Fibroblast of the aortic adventitia (primary cell): ENCODE results near the gene FARS2. TPM values are rescaled to one million over a fixed set of nuclear protein-coding genes. Genes with fewer than 3 reads are reported as not detected.
A peak's percentile ranks its signal among the peaks of the same experiment; 100 is the strongest.

Experiments
- DNase-seq: peaks from one replicate; pipeline ENCODE4 v3.0.0-alpha.2; 2010; ENCODE audit warnings: low read depth
- H3K4me3 ChIP-seq: 2 replicates; pipeline ENCODE4 v1.5.1; 2011; ENCODE audit warnings: low read depth, mild to moderate bottlenecking, control low read depth, low read length, moderate library complexity
- total RNA-seq: library from RNA; depleted of rRNA; stranded (reverse); fragments of >200 nt; gene quantifications from 2 replicates; pipeline ENCODE4 v1.2.3, GENCODE V29; 2012; ENCODE audit warnings: low replicate concordance
- TF ChIP-seq, protein P1 (sequence below): IDR thresholded peaks from 2 replicates; pipeline ENCODE4 v1.5.1; 2011; ENCODE audit warnings: mild to moderate bottlenecking, low read length, control low read depth, inconsistent platforms; ENCODE audit not compliant: insufficient read depth

The FARS2 gene
- total RNA-seq = 7.6 and 25.5 TPM in 2 replicates

DNA sequence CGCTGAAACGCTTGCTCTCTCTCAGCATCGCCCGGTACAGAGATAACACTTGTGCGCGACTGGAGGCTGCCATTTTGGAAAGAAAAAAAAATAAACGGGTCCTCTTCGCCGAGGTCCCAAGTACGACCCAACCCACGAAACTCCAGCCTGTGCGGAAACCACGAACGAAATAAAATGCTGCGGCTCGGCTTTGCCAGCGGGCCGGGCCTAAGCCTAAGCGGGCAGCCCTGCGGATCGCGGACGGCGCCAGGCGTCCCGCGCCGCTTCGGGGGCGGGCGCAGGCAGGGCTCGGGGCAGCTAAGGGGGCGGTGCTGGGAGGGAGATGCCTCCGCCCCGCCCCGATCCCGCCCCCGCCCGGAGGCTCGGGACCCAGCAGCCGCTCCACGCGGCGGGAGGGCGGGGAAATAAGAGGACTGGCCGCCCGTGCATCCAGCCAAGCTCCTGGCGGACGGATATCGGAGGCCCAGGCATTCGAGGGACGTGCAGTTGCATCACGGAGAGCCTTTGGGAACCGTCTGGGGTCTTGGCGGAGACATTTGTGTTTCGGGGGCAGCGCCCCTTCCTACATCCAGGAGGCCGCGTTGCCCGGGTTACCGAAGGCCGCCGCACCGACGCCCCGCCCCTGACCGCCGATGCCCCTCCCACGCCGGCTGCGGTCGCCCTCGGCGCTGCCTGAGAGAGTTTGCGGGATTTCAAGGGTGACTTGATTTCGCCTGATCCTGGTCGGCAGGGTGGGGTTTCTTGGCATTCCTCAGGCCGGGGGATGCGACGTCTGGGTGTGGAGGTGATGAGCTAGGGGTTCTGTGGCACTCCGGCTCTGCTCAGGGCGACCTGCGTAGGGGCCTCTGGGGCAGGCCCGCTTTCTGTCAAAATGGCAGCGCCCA, at the start of gene FARS2, which contains the start of gene LYRM4:
Gene FARS2 (plus strand): TSS at position 853 of the 884 bp plus-strand sequence.
Gene LYRM4 (minus strand): TSS at position 290 of the 884 bp plus-strand sequence. CDS start 217 bp downstream, at position 73.
- DNase-seq = peak; percentile 83
- H3K4me3 ChIP-seq = peak within 1 kb of the TSS; percentile 93
- TF ChIP-seq, protein P1, sequence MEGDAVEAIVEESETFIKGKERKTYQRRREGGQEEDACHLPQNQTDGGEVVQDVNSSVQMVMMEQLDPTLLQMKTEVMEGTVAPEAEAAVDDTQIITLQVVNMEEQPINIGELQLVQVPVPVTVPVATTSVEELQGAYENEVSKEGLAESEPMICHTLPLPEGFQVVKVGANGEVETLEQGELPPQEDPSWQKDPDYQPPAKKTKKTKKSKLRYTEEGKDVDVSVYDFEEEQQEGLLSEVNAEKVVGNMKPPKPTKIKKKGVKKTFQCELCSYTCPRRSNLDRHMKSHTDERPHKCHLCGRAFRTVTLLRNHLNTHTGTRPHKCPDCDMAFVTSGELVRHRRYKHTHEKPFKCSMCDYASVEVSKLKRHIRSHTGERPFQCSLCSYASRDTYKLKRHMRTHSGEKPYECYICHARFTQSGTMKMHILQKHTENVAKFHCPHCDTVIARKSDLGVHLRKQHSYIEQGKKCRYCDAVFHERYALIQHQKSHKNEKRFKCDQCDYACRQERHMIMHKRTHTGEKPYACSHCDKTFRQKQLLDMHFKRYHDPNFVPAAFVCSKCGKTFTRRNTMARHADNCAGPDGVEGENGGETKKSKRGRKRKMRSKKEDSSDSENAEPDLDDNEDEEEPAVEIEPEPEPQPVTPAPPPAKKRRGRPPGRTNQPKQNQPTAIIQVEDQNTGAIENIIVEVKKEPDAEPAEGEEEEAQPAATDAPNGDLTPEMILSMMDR = peak; percentile 49

DNA sequence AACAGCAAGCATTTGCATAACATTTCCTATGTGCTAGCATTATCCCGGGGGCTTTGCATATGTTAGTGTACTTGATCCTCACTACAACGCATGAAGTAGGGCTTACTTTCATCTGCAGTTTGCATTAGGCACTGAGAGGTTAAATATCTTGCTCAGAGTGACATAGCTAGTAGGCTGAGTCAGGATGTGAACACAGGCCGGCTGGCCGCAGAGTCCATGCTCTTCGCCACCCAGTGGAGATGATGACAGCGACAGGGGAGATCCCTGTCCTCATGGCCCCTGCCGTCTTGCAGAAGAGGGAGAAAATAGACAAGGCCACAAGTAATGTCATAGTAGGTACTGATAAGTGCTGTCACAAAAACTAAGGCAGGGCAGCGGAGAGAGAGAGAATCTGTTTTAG, 47.5 kb upstream of the FARS2 start:
- H3K4me3 ChIP-seq = no peak overlapping the region
- peak; percentile 28 for DNase-seq
- TF ChIP-seq, protein P1 = peak; percentile 13

DNA sequence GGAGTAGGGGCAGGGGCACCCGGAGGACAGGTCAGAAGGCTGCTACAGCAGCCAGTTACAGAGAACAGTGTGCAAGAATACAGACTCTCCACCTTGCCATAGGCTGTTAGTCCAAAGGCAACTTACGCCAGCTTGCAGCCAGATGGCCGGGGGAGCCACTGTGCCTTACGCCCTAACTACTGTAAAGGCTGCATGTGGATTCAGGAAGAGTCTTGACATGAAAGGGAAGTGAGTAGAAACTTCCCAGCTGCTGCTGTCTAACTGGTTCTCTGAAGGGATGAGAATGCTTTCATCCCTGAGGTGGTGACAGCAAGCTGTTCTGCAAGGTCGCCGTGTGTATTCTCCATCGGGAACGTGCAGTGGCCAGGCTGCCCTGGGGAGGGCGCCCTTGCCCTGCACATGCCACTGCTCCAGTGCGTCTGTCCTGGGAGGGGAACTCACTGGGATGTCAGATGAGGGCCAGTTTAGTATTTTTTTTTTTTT, 46.7 kb upstream of the FARS2 start:
- no peak overlapping the region for H3K4me3 ChIP-seq
- peak; percentile 55 for DNase-seq
- TF ChIP-seq, protein P1 = peak; percentile 73

DNA sequence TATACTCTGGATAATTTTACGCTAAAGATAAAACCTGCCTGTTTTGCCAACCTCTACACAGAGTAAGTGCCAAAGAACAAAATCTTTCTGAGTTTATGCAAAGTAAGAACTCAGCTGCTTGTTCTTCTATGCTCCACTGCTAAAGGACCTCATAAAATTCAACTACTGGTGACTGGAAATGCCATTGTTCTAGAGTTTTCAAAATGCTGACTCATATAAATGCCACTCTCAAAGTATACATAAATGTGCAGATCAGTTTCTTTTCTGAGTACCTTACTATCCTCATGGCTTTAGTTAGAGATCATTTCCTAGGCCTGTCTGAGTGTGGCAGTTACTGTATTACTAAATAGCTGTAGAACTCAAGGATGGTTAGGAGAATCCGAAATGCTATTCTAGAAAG, 46.2 kb upstream of the FARS2 start:
- no peak overlapping the region for H3K4me3 ChIP-seq
- peak; percentile 48 for DNase-seq
- TF ChIP-seq, protein P1 = no peak

DNA sequence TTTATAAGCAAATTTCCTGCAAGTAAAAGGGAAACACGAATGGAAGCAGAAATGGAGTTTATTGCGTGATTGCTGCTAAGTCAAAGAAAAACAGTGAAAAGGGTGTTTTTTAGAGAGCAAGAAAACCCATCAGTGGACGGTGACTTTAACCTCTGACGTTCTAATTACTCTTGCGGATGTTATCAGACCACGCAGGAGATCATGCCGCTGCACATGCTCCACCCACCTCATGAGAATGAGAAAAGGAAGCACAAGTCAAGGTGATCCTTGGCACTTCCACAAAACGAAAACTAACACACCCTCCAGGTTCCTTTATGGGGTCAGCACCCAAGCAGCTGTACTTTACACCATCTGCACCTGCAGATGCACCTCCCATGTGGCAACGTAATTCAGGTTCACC, 45.5 kb upstream of the FARS2 start:
- H3K4me3 ChIP-seq = no peak overlapping the region
- TF ChIP-seq, protein P1 = no peak
- no peak for DNase-seq

DNA sequence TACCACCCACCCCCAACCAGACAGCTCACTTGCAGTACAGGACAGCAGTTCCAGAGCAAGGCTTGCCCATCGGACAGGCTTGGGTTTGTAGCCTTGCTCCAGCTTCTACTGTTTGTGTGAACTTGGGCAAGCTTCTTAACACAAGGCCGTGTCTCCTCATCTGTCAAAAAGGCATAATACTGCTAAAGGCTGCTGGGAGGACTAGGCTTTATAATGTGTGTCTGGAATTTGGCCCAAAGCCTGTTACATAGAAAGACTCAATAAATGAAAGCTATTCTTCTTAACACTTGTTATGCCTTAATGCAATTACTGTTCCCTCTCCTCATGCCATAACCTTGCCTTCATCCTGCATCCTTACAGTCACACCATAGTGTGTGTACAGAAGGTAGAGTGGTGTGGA, 44.0 kb upstream of the FARS2 start:
- DNase-seq = no peak
- H3K4me3 ChIP-seq = no peak overlapping the region
- TF ChIP-seq, protein P1 = no peak
